Naive thymus-derived CD8-positive, alpha-beta T cell (primary cell): Measurements from ENCODE around the gene PDE4B. TPM values are rescaled to one million over a fixed set of nuclear protein-coding genes. Genes with fewer than 3 reads are reported as not detected.

Experiments used
- ATAC-seq, 2 donors: fragments of 150-1000 bp; cut with Tn5 transposase in 1 of 2; sonication (Bioruptor Pico), chemical (Tn5 transposase) in 1 of 2; 1 replicate in 1 of 2; 2 replicates in 1 of 2; pipeline ENCODE4 v1.10.0; 2021; ENCODE audit warnings: mild to moderate bottlenecking in 2 of 2, moderate library complexity in 2 of 2
- POLR2A ChIA-PET: fragments of 350-600 bp; sonication (Branson Sonifier 250); formaldehyde crosslinking; loops from one replicate; lab custom pipeline; 2021; ENCODE audit warnings: antibody characterized with exemption; lab: Charles Lee
- DNase-seq, 10 donors: peaks; one replicate each; pipeline versions ENCODE4 v3.0.0 to v3.0.0-alpha.2; 2020 to 2022
- H3K27ac Mint-ChIP-seq, 10 donors: one replicate each; pipeline ENCODE4 v1.8.0; 2020 to 2022; ENCODE audit warnings: mild to moderate bottlenecking in 10 of 10, mixed read lengths in 10 of 10, moderate library complexity in 4 of 10, inconsistent platforms in 1 of 10
- H3K27me3 Mint-ChIP-seq, 5 donors: one replicate each; pipeline ENCODE4 v1.8.0; 2021 to 2022; ENCODE audit warnings: mixed read lengths in 5 of 5
- H3K36me3 Mint-ChIP-seq, 3 donors: one replicate each; pipeline ENCODE4 v1.8.0; 2020 to 2022; ENCODE audit warnings: mixed read lengths in 3 of 3, mild to moderate bottlenecking in 2 of 3, inconsistent platforms in 1 of 3
- H3K4me1 Mint-ChIP-seq, 4 donors: one replicate each; pipeline ENCODE4 v1.8.0; 2021 to 2022; ENCODE audit warnings: mixed read lengths in 4 of 4
- H3K4me3 Mint-ChIP-seq, 10 donors: one replicate each; pipeline ENCODE4 v1.8.0; 2020 to 2022; ENCODE audit warnings: mild to moderate bottlenecking in 10 of 10, mixed read lengths in 10 of 10, moderate library complexity in 6 of 10, inconsistent platforms in 1 of 10
- H3K9me3 Mint-ChIP-seq, 9 donors: one replicate each; pipeline ENCODE4 v1.8.0; 2020 to 2022; ENCODE audit warnings: mixed read lengths in 9 of 9, mild to moderate bottlenecking in 3 of 9, inconsistent platforms in 1 of 9, moderate library complexity in 1 of 9
- polyA plus RNA-seq, 3 donors: library from polyadenylated mRNA; unstranded; fragments of 300-500 nt; fragmentation: Illumina TruSeq; gene quantifications; one replicate each; pipeline ENCODE4 v1.2.3, GENCODE V29; 2021
- total RNA-seq, 8 experiments: library from RNA in 2 of 8; stranded (reverse) in 2 of 8; gene quantifications; one replicate each; pipeline ENCODE4 v1.2.3 and lab custom pipeline; 2021 to 2026

Gene PDE4B
- total and polyA plus RNA-seq, 5 experiments from 2014 or later = 27.4 to 35.2 (median 31.9) TPM

DNA sequence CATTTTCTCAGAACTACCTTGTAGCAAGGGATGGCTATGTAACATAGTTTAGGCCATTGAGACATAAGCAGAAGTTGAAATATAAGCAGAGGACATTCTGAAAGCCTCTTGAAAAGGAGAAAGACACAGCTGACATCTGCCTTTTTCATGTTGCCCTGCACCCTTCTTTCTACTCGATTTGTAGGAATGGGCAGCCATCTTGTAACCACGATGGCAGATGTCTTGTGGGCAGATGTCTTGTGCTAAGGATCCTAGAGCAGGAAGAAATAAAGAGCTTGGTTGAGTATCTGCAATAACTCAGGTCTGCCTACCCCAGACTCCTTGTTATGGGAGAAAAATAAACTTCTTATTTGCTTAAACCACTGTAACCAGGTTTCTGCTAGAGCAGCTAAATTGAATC is 351.0 kb downstream of the PDE4B start:
- Mint-ChIP-seq H3K27me3 (peaks cover 0 to 1% (median 0%) of the 10 kb centered on the region in 5 donors), H3K36me3 (no peaks in the 10 kb centered on the region), H3K9me3 (no peaks in the 10 kb centered on the region), H3K4me1 (no peaks in the 10 kb centered on the region), H3K27ac (no peak overlapping the region), H3K4me3 (no peak overlapping the region)
- ATAC-seq (no peak), DNase-seq (no peak)
- POLR2A ChIA-PET = no interaction called here

DNA sequence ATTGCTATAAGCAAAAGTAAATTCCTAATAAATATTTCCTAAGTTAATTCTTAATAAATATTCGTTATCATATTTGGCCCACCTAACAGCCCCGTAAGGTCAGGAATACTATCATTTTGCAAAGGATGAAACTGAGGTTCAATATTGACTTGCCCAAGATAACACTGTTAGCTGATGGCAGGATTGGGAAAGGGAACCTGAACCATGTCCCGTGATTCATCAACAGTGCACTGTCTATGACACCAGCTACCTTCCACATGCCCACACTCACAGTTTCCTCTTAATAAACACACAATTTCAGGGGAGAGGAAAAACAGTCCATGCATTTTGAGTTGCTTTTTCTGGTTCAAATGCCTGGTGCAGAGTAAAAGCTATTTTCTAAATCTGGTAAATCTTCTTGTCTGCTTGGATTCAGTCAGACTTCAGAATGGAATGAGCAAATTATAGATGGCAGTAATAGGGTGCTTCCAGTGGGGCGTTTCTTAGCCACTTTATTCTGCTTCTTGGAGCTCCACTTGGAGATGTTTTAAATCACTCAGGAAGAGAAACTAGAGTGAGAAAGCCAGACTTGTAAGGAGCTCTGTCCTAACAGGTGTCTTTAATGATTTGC is 354.6 kb downstream of the PDE4B start:
- no peaks in the 10 kb centered on the region for H3K4me1 Mint-ChIP-seq

GRCh38 chr1:66152034-66152433 is 359.3 kb downstream of the PDE4B start:
- POLR2A ChIA-PET = no interaction called here
- Mint-ChIP-seq H3K4me1 (no peaks in the 10 kb centered on the region), H3K27me3 (peaks cover 5 to 35% (median 16%) of the 10 kb centered on the region in 5 donors), H3K27ac (no peak overlapping the region), H3K4me3 (no peak overlapping the region), H3K9me3 (no peaks in the 10 kb centered on the region), H3K36me3 (no peaks in the 10 kb centered on the region)
- ATAC-seq = no peak
- DNase-seq = no peak

More for the DNA sequence above, 354.6 kb downstream of the PDE4B start:
- no peak for DNase-seq
- POLR2A ChIA-PET = no interaction called here
- H3K36me3 Mint-ChIP-seq = no peaks in the 10 kb centered on the region
- H3K27me3 Mint-ChIP-seq = peaks cover 0 to 14% (median 4%) of the 10 kb centered on the region in 5 donors
- H3K9me3 Mint-ChIP-seq = no peaks in the 10 kb centered on the region
- no peak for ATAC-seq
- no peak overlapping the region for H3K27ac Mint-ChIP-seq
- H3K4me3 Mint-ChIP-seq = no peak overlapping the region

- POLR2A ChIA-PET = no interaction called here
- Mint-ChIP-seq H3K4me1 (no peaks in the 10 kb centered on the region), H3K9me3 (peaks cover 0 to 2% (median 0%) of the 10 kb centered on the region in 9 donors), H3K4me3 (no peak overlapping the region), H3K36me3 (no peaks in the 10 kb centered on the region), H3K27me3 (peaks cover 9 to 35% (median 21%) of the 10 kb centered on the region in 5 donors), H3K27ac (no peak overlapping the region)
- ATAC-seq (no peak), DNase-seq (no peak)
Measured at GRCh38 chr1:66154394-66154793, 361.7 kb downstream of the PDE4B start.

- no peak for DNase-seq
- Mint-ChIP-seq H3K27me3 (peaks cover 9 to 31% (median 23%) of the 10 kb centered on the region in 5 donors), H3K4me1 (no peaks in the 10 kb centered on the region), H3K9me3 (peaks cover 0 to 2% (median 0%) of the 10 kb centered on the region in 9 donors), H3K27ac (no peak overlapping the region), H3K4me3 (no peak overlapping the region), H3K36me3 (no peaks in the 10 kb centered on the region)
- no peak for ATAC-seq
- POLR2A ChIA-PET = no interaction called here
Measured at GRCh38 chr1:66156144-66156543, 363.4 kb downstream of the PDE4B start.

GRCh38 chr1:66159800-66160199 is 367.1 kb downstream of the PDE4B start:
- Mint-ChIP-seq H3K27ac (no peak overlapping the region), H3K36me3 (no peaks in the 10 kb centered on the region), H3K27me3 (peaks cover 8 to 17% (median 12%) of the 10 kb centered on the region in 5 donors), H3K4me3 (no peak overlapping the region), H3K9me3 (peaks cover 0 to 2% (median 0%) of the 10 kb centered on the region in 9 donors), H3K4me1 (no peaks in the 10 kb centered on the region)
- no peak for ATAC-seq
- no peak for DNase-seq
- POLR2A ChIA-PET = no interaction called here

GRCh38 chr1:66160719-66161118 is 368.0 kb downstream of the PDE4B start:
- Mint-ChIP-seq H3K27ac (no peak overlapping the region), H3K4me3 (no peak overlapping the region), H3K4me1 (no peaks in the 10 kb centered on the region), H3K9me3 (peaks cover 0 to 2% (median 0%) of the 10 kb centered on the region in 9 donors), H3K27me3 (peaks cover 8 to 19% (median 12%) of the 10 kb centered on the region in 5 donors), H3K36me3 (no peaks in the 10 kb centered on the region)
- no peak for ATAC-seq
- POLR2A ChIA-PET = no interaction called here
- no peak for DNase-seq

DNA sequence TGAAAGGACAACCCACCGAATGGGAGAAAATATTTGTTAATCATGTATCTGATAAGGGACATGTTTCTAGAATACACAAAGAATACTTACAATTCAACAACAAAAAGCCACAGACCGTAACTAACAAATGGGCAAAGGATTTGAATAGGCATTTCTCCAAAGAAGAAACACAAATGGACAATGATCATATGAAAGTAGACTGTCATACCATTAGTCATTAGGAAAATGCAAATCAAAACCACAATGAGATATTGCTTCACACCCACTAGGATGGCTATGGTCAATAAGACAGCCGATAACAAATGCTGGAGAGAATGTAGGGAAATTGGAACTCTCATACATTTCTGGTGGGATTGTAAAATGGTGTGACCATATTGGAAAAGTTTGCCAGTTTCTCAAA is 374.1 kb downstream of the PDE4B start:
- peaks cover 0 to 2% (median 0%) of the 10 kb centered on the region in 9 donors for H3K9me3 Mint-ChIP-seq
- peaks cover 6 to 19% (median 11%) of the 10 kb centered on the region in 4 donors for H3K4me1 Mint-ChIP-seq
- H3K36me3 Mint-ChIP-seq = peaks cover 0 to 2% (median 0%) of the 10 kb centered on the region in 3 donors
- POLR2A ChIA-PET = no interaction called here
- no peak overlapping the region for H3K4me3 Mint-ChIP-seq
- H3K27ac Mint-ChIP-seq = no peak overlapping the region
- peaks cover 6 to 37% (median 8%) of the 10 kb centered on the region in 5 donors for H3K27me3 Mint-ChIP-seq
- ATAC-seq (no peak), DNase-seq (no peak)

GRCh38 chr1:66167267-66167666 is 374.6 kb downstream of the PDE4B start:
- peaks cover 0 to 2% (median 0%) of the 10 kb centered on the region in 3 donors for H3K36me3 Mint-ChIP-seq
- DNase-seq (no peak), ATAC-seq (no peak)
- peaks cover 6 to 37% (median 8%) of the 10 kb centered on the region in 5 donors for H3K27me3 Mint-ChIP-seq
- no peak overlapping the region for H3K27ac Mint-ChIP-seq
- POLR2A ChIA-PET = no interaction called here
- H3K4me3 Mint-ChIP-seq = no peak overlapping the region
- H3K4me1 Mint-ChIP-seq = peaks cover 6 to 19% (median 11%) of the 10 kb centered on the region in 4 donors
- H3K9me3 Mint-ChIP-seq = peaks cover 0 to 2% (median 0%) of the 10 kb centered on the region in 9 donors

GRCh38 chr1:66168467-66168887 is 375.8 kb downstream of the PDE4B start:
- POLR2A ChIA-PET = interaction anchor here (0.6 kb wide), 1 partner anchor 32 kb away, joined by 4 read pairs; no protein-coding TSS in a partner anchor
- H3K4me1 Mint-ChIP-seq = peaks cover 6 to 19% (median 11%) of the 10 kb centered on the region in 4 donors
- DNase-seq = no peak
- H3K27me3 Mint-ChIP-seq = peaks cover 4 to 26% (median 6%) of the 10 kb centered on the region in 5 donors
- H3K9me3 Mint-ChIP-seq = peaks cover 0 to 2% (median 0%) of the 10 kb centered on the region in 9 donors
- H3K36me3 Mint-ChIP-seq = peaks cover 0 to 2% (median 0%) of the 10 kb centered on the region in 3 donors
- H3K27ac Mint-ChIP-seq = peak overlapping the region in 2 of 10 donors; percentile 50 to 59
- no peak overlapping the region for H3K4me3 Mint-ChIP-seq
- no peak for ATAC-seq

DNA sequence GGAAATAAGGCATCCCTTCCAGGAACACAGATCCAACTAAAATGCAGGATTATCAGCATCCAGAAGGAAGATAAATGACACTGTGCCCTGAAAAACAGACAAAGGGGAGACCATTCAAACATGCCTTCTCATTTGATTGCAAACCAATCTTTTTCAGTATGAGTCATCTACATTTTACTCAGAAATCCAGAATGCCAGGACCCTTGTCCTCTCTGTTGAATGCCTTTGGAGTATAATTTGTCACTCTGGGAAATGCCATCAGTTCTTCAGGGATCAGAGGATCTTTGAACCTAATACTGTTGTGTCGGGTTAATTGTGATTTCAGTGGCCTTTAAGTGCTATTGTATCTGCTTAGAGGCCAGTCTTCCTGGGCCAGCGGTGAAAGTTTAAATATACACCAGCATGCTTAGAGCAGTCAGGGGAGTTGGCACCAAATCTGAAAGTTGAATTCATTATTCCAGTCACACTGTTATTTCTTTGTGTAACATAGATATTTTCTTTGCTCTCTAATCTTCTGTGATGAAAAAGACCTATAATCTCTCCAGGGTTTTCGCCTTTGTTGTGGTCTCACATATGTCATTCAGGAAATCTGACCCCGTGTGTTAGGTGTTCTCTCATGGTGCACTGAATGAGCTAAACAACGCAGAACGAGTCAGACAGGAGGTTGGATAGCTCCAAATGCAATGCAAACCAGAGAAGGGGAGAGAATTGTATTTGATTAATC is 376.4 kb downstream of the PDE4B start:
- peak in 4 of 10 donors; percentile 9 to 52 (median 22) for DNase-seq
- Mint-ChIP-seq H3K4me1 (peaks cover 6 to 19% (median 11%) of the 10 kb centered on the region in 4 donors), H3K36me3 (peaks cover 0 to 2% (median 0%) of the 10 kb centered on the region in 3 donors), H3K4me3 (no peak overlapping the region), H3K27ac (peak overlapping the region in 3 of 10 donors; percentile 15 to 30 (median 28)), H3K27me3 (peaks cover 0 to 20% (median 4%) of the 10 kb centered on the region in 5 donors), H3K9me3 (peaks cover 0 to 2% (median 0%) of the 10 kb centered on the region in 9 donors)
- POLR2A ChIA-PET = interaction anchor here (0.6 kb wide), 1 partner anchor 32 kb away, joined by 4 read pairs; no protein-coding TSS in a partner anchor
- ATAC-seq = peak; percentile 64 to 91

DNA sequence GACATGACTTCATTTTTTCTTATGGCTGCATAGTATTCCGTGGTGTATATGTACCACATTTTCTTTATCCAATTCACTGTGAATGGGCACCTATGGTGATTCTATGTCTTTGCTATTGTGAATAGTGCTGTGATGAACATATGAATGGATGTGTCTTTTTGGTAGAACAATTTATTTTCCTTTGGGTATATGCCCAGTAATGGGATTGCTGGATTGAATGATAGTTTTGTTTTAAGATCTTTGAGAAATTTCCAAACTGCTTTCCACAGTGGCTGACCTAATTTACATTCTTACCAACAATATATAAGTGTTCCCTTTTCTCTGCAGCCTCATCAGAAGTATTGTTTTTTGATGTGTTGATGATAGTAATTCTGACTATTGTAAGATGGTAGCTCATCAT is 379.6 kb downstream of the PDE4B start:
- Mint-ChIP-seq H3K27ac (no peak overlapping the region), H3K4me1 (peaks cover 6 to 19% (median 11%) of the 10 kb centered on the region in 4 donors), H3K4me3 (no peak overlapping the region), H3K9me3 (no peaks in the 10 kb centered on the region), H3K27me3 (peaks cover 0 to 10% (median 4%) of the 10 kb centered on the region in 5 donors), H3K36me3 (no peaks in the 10 kb centered on the region)
- POLR2A ChIA-PET = no interaction called here
- ATAC-seq = no peak
- DNase-seq = no peak

GRCh38 chr1:66175098-66175497 is 382.4 kb downstream of the PDE4B start:
- POLR2A ChIA-PET = no interaction called here
- H3K27me3 Mint-ChIP-seq = peaks cover 0 to 4% (median 0%) of the 10 kb centered on the region in 5 donors
- H3K9me3 Mint-ChIP-seq = no peaks in the 10 kb centered on the region
- DNase-seq = no peak
- H3K36me3 Mint-ChIP-seq = no peaks in the 10 kb centered on the region
- H3K4me3 Mint-ChIP-seq = no peak overlapping the region
- ATAC-seq = no peak
- H3K27ac Mint-ChIP-seq = no peak overlapping the region
- H3K4me1 Mint-ChIP-seq = no peaks in the 10 kb centered on the region
